Smooth muscle cell of bladder (primary cell): ENCODE results near the gene UBALD1. TPM values are rescaled to one million over a fixed set of nuclear protein-coding genes. Genes with fewer than 3 reads are reported as not detected.

Source experiments
- total RNA-seq: library from RNA; depleted of rRNA; stranded (reverse); fragments of >200 nt; gene quantifications from 2 replicates; pipeline ENCODE4 v1.2.3, GENCODE V29; 2014

Gene UBALD1
- total RNA-seq = 3.8 and 4.5 TPM in 2 replicates

DNA sequence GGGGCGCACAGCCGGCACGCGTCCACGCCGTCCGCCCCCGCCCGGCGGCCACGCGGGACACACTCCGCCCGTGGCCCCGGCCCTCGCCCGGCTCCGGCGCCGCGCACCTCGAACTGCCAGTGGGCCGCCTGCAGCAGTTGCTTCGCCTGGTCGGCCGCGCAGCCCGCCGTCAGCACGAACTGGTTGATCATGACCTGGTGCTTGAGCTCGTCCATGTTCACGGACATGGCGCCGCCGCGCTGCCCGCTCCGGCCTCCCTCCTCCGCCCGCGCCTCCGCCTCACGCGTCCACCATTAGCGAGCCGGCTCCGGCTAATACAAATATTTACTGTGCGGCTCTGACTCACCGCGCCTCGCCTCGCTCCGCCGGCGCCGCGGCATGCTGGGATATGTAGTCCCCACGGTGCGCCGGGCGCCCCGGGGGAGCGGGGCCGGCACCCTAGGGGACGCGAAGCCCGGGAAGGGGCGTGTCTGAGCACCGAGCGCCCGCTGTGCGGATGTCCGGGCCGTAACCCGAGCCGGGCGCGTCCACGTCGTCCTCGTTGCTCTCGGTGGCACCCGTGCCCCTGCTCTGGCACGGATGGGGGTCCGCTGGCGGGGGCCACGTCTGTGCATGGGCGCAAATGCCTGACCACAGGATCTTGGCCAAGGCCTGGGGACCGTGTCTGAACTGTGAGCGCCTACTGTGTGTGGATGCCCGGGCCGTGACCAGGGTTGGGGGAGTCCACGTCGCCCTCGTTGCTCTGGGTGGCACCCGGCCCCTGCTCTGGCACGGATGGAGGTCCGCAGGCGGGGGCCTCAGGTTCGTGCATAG is at the start of gene UBALD1:
UBALD1 (minus strand) TSS at position 318 of the 813 bp plus-strand sequence; CDS start at position 227, 91 bp downstream.

DNA sequence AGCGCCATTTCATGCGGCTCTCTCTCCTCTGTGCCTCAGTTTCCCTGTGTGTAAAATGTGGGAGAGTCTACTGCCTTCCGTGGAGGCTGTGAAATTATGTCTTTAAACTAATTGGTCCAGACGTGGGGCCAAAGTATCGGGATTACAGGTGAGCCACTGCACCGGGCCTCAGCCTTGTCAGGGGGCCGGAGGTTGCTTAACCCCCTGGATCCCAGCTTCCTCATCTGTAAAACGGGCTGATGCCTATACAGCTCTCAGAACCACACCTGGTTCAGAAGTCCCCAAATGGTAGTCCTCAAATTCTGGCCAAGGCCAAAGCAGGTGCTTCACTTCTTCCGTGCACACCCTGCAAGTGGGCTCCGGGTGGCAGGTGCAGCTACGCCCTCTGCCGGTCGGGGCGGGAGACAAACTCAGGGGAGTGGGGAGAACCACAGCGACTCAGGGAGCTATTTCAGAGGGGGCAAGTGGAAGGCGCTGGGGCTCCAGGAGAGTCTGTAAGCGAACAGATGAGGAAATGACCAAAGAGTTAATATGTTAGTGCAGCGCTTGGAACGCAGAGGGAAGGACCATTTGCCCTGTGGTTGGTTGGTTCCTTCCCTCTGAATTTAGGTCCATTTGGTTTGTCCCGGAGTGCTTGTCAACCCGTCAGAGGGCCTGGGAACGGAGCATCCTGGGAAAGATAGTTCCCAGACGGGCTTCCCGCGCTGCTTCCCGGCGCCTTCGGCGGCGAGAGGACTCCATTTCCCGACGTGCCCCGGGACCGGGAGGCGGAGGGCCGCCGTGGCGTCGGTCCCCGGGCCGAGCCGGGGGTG is 9.5 kb upstream of the UBALD1 start, which contains the start of gene MGRN1:
MGRN1 (plus strand) TSS at position 812 of the 812 bp plus-strand sequence. CDS start 135 bp downstream, outside the sequence.

Other genes with a start within 250 kb of the UBALD1 start
- 86.0 and 107 TPM in 2 replicates for gene VASN, start 243.0 kb downstream of the UBALD1 start, total RNA-seq
- 10.9 and 11.7 TPM in 2 replicates for gene CORO7, start 198.3 kb downstream of the UBALD1 start, total RNA-seq
- gene DNAJA3, start 189.0 kb downstream of the UBALD1 start, total RNA-seq = 48.2 and 57.3 TPM in 2 replicates
- 63.1 and 63.9 TPM in 2 replicates for gene NMRAL1, start 140.3 kb downstream of the UBALD1 start, total RNA-seq
- gene HMOX2, start 138.5 kb downstream of the UBALD1 start, total RNA-seq = 42.4 and 59.2 TPM in 2 replicates
- 6.8 and 10.2 TPM in 2 replicates for gene CDIP1, start 76.1 kb downstream of the UBALD1 start, total RNA-seq
- gene C16orf96, start 58.5 kb downstream of the UBALD1 start, total RNA-seq = under 0.01 TPM in 2 replicates
- gene MGRN1, start 9.9 kb upstream of the UBALD1 start, total RNA-seq = 17.6 and 25.1 TPM in 2 replicates
- 23.8 and 28.0 TPM in 2 replicates for gene NUDT16L1, start 78.7 kb upstream of the UBALD1 start, total RNA-seq
- 26.0 and 32.0 TPM in 2 replicates for gene ANKS3, start 119.4 kb upstream of the UBALD1 start, total RNA-seq
- 1.4 and 1.7 TPM in 2 replicates for gene DNAAF8, start 119.6 kb upstream of the UBALD1 start, total RNA-seq
- 5.0 and 8.1 TPM in 2 replicates for gene ZNF500, start 152.3 kb upstream of the UBALD1 start, total RNA-seq
- gene SEPTIN12, start 173.5 kb upstream of the UBALD1 start, total RNA-seq = not detected in 2 replicates
- gene SMIM22, start 180.5 kb upstream of the UBALD1 start, total RNA-seq = not detected in 2 replicates
- 7.8 and 12.1 TPM in 2 replicates for gene ROGDI, start 187.7 kb upstream of the UBALD1 start, total RNA-seq
- gene GLYR1, start 232.4 kb upstream of the UBALD1 start, total RNA-seq = 33.1 and 42.1 TPM in 2 replicates
- gene UBN1, start 232.6 kb upstream of the UBALD1 start, total RNA-seq = 13.4 and 16.5 TPM in 2 replicates